Mesothelial cell of epicardium (in vitro differentiated cells): ENCODE results near the gene ALK. TPM values are rescaled to one million over a fixed set of nuclear protein-coding genes. Genes with fewer than 3 reads are reported as not detected.

Experiments
- DNase-seq, 2 experiments: peaks; one replicate each; pipeline ENCODE4 v3.0.0; 2021; ENCODE audit warnings: low spot score in 2 of 2; ENCODE audit not compliant: unreplicated experiment in 2 of 2
- H3K27ac Mint-ChIP-seq: 2 replicates; pipeline ENCODE4 v1.8.0; 2021; ENCODE audit warnings: mixed read lengths
- H3K27me3 Mint-ChIP-seq: 2 replicates; pipeline ENCODE4 v1.8.0; 2021; ENCODE audit warnings: low read depth, mixed read lengths
- H3K36me3 Mint-ChIP-seq: 2 replicates; pipeline ENCODE4 v1.8.0; 2021; ENCODE audit warnings: mixed read lengths
- H3K4me1 Mint-ChIP-seq: 2 replicates; pipeline ENCODE4 v1.8.0; 2021; ENCODE audit warnings: mixed read lengths
- H3K4me3 Mint-ChIP-seq: 2 replicates; pipeline ENCODE4 v1.8.0; 2021; ENCODE audit warnings: mild to moderate bottlenecking, moderate library complexity, mixed read lengths
- H3K9me3 Mint-ChIP-seq: 2 replicates; pipeline ENCODE4 v1.8.0; 2021; ENCODE audit warnings: mixed read lengths
- total RNA-seq: library from RNA; stranded (reverse); gene quantifications from 3 replicates; pipeline ENCODE4 v1.2.1, GENCODE V29; 2021
- TF ChIP-seq, protein P1 (sequence below): fragments of 200-600 bp; sonication (generic); IDR thresholded peaks from one replicate; pipeline ENCODE4 v1.5.0; 2021; ENCODE audit warnings: antibody characterized with exemption; ENCODE audit not compliant: unreplicated experiment

Gene ALK
- total RNA-seq, 1 donor from 2014 or later, result 0.13 TPM

DNA sequence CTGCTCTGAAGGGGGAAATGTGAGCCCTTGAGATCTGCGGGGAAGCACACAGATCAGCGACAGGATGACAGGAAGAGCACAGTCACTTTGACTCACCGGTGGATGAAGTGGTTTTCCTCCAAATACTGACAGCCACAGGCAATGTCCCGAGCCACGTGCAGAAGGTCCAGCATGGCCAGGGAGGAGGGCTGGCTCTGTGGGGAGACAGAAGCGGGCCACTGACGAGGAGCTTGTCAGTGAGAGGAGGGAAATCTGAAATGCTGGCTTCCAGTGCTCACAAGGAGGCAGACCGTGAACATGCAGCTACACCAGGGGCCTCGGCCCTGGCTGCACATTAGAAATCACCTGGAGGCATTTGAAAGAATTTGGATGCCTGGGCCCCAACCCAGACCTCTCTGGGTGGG is 707.5 kb downstream of the ALK start:
- DNase-seq, result peak in 1 of 2 experiments; percentile 14
- no peak overlapping the region for H3K27ac Mint-ChIP-seq
- H3K27me3 Mint-ChIP-seq, result peaks cover 17% of the 10 kb centered on the region
- H3K36me3 Mint-ChIP-seq, result no peaks in the 10 kb centered on the region
- H3K4me3 Mint-ChIP-seq, result no peak overlapping the region
- H3K9me3 Mint-ChIP-seq, result no peaks in the 10 kb centered on the region
- peaks cover 4% of the 10 kb centered on the region for H3K4me1 Mint-ChIP-seq
- TF ChIP-seq, protein P1, sequence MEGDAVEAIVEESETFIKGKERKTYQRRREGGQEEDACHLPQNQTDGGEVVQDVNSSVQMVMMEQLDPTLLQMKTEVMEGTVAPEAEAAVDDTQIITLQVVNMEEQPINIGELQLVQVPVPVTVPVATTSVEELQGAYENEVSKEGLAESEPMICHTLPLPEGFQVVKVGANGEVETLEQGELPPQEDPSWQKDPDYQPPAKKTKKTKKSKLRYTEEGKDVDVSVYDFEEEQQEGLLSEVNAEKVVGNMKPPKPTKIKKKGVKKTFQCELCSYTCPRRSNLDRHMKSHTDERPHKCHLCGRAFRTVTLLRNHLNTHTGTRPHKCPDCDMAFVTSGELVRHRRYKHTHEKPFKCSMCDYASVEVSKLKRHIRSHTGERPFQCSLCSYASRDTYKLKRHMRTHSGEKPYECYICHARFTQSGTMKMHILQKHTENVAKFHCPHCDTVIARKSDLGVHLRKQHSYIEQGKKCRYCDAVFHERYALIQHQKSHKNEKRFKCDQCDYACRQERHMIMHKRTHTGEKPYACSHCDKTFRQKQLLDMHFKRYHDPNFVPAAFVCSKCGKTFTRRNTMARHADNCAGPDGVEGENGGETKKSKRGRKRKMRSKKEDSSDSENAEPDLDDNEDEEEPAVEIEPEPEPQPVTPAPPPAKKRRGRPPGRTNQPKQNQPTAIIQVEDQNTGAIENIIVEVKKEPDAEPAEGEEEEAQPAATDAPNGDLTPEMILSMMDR, result no peak

GRCh38 chr2:29212009-29212408 is 709.4 kb downstream of the ALK start:
- peaks cover 4% of the 10 kb centered on the region for H3K4me1 Mint-ChIP-seq
- H3K36me3 Mint-ChIP-seq, result no peaks in the 10 kb centered on the region
- no peak overlapping the region for H3K27ac Mint-ChIP-seq
- H3K27me3 Mint-ChIP-seq, result peaks cover 14% of the 10 kb centered on the region
- DNase-seq, result peak in 1 of 2 experiments; percentile 21
- TF ChIP-seq, protein P1, result no peak
- H3K4me3 Mint-ChIP-seq, result no peak overlapping the region
- H3K9me3 Mint-ChIP-seq, result no peaks in the 10 kb centered on the region

DNA sequence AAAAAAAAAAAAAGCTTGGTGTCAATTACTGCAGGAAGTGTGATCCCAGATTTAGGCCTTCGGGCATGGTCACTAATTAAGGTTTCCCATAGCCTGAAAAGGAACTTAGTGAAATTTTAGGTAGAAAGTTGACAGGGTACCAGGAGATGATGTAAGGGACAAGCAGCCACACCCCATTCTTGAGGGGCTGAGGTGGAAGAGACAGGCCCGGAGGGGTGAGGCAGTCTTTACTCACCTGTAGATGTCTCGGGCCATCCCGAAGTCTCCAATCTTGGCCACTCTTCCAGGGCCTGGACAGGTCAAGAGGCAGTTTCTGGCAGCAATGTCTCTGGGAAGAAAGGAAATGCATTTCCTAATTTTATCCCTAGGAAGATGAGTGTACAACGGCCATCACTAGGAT is 711.8 kb downstream of the ALK start:
- no peaks in the 10 kb centered on the region for H3K9me3 Mint-ChIP-seq
- TF ChIP-seq, protein P1, result no peak
- peaks cover 4% of the 10 kb centered on the region for H3K4me1 Mint-ChIP-seq
- DNase-seq, result peak in 1 of 2 experiments; percentile 21
- no peak overlapping the region for H3K27ac Mint-ChIP-seq
- H3K27me3 Mint-ChIP-seq, result peaks cover 11% of the 10 kb centered on the region
- no peaks in the 10 kb centered on the region for H3K36me3 Mint-ChIP-seq
- no peak overlapping the region for H3K4me3 Mint-ChIP-seq

GRCh38 chr2:29207352-29208148 is 713.8 kb downstream of the ALK start:
- Mint-ChIP-seq H3K27me3 (peaks cover 3% of the 10 kb centered on the region), H3K27ac (no peak overlapping the region), H3K4me1 (peaks cover 3% of the 10 kb centered on the region), H3K9me3 (no peaks in the 10 kb centered on the region), H3K4me3 (no peak overlapping the region), H3K36me3 (no peaks in the 10 kb centered on the region)
- TF ChIP-seq, protein P1, result no peak
- no peak for DNase-seq

GRCh38 chr2:29206941-29207340 is 714.4 kb downstream of the ALK start:
- no peak overlapping the region for H3K4me3 Mint-ChIP-seq
- peaks cover 8% of the 10 kb centered on the region for H3K4me1 Mint-ChIP-seq
- H3K36me3 Mint-ChIP-seq, result no peaks in the 10 kb centered on the region
- TF ChIP-seq, protein P1, result no peak
- H3K9me3 Mint-ChIP-seq, result no peaks in the 10 kb centered on the region
- no peaks in the 10 kb centered on the region for H3K27me3 Mint-ChIP-seq
- DNase-seq, result no peak
- H3K27ac Mint-ChIP-seq, result no peak overlapping the region
